ENCODE results near the gene TMPRSS4. TPM values are rescaled to one million over a fixed set of nuclear protein-coding genes. Genes with fewer than 3 reads are reported as not detected.

Gene TMPRSS4
- total and polyA plus RNA-seq, 9 of the 15 experiments (the other 6 are each of a cell fraction or from before 2014, with no cell fraction given) = 4.0 to 10.0 (median 5.6) TPM

- TF ChIP-seq, protein P1, sequence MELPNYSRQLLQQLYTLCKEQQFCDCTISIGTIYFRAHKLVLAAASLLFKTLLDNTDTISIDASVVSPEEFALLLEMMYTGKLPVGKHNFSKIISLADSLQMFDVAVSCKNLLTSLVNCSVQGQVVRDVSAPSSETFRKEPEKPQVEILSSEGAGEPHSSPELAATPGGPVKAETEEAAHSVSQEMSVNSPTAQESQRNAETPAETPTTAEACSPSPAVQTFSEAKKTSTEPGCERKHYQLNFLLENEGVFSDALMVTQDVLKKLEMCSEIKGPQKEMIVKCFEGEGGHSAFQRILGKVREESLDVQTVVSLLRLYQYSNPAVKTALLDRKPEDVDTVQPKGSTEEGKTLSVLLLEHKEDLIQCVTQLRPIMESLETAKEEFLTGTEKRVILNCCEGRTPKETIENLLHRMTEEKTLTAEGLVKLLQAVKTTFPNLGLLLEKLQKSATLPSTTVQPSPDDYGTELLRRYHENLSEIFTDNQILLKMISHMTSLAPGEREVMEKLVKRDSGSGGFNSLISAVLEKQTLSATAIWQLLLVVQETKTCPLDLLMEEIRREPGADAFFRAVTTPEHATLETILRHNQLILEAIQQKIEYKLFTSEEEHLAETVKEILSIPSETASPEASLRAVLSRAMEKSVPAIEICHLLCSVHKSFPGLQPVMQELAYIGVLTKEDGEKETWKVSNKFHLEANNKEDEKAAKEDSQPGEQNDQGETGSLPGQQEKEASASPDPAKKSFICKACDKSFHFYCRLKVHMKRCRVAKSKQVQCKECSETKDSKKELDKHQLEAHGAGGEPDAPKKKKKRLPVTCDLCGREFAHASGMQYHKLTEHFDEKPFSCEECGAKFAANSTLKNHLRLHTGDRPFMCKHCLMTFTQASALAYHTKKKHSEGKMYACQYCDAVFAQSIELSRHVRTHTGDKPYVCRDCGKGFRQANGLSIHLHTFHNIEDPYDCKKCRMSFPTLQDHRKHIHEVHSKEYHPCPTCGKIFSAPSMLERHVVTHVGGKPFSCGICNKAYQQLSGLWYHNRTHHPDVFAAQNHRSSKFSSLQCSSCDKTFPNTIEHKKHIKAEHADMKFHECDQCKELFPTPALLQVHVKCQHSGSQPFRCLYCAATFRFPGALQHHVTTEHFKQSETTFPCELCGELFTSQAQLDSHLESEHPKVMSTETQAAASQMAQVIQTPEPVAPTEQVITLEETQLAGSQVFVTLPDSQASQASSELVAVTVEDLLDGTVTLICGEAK (IDR thresholded peaks at IDR 0.05) = peak; percentile 39; the same call in 1 of the 2 replicates
- TF ChIP-seq, protein P1 (CRISPR knock-in tag; IDR thresholded peaks at IDR 0.05) = no peak
- TF ChIP-seq DPF2 (IDR thresholded peaks at IDR 0.05) (no peak), ZNF282 (CRISPR knock-in tag; IDR thresholded peaks at IDR 0.05) (no peak), ZNF274 (IDR thresholded peaks at IDR 0.05; ENCODE audit: borderline replicate concordance, low read depth, low read length) (no peak), EGR1 (conservative IDR thresholded peaks at IDR 0.05) (peak; percentile 19; the same call in 1 of the 2 replicates)
- TF ChIP-seq, protein P2, sequence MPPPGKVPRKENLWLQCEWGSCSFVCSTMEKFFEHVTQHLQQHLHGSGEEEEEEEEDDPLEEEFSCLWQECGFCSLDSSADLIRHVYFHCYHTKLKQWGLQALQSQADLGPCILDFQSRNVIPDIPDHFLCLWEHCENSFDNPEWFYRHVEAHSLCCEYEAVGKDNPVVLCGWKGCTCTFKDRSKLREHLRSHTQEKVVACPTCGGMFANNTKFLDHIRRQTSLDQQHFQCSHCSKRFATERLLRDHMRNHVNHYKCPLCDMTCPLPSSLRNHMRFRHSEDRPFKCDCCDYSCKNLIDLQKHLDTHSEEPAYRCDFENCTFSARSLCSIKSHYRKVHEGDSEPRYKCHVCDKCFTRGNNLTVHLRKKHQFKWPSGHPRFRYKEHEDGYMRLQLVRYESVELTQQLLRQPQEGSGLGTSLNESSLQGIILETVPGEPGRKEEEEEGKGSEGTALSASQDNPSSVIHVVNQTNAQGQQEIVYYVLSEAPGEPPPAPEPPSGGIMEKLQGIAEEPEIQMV (tag; conservative IDR thresholded peaks at IDR 0.05; ENCODE audit: low read depth) = no peak
- TF ChIP-seq, protein P3, sequence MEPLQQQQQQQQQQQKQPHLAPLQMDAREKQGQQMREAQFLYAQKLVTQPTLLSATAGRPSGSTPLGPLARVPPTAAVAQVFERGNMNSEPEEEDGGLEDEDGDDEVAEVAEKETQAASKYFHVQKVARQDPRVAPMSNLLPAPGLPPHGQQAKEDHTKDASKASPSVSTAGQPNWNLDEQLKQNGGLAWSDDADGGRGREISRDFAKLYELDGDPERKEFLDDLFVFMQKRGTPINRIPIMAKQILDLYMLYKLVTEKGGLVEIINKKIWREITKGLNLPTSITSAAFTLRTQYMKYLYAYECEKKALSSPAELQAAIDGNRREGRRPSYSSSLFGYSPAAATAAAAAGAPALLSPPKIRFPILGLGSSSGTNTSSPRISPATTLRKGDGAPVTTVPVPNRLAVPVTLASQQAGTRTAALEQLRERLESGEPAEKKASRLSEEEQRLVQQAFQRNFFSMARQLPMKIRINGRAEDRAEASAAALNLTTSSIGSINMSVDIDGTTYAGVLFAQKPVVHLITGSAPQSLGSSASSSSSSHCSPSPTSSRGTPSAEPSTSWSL (CRISPR knock-in tag; IDR thresholded peaks at IDR 0.05; ENCODE audit: borderline replicate concordance) = no peak
These were observed 70.6 kb downstream of the TMPRSS4 start (continued) for GRCh38 chr11:118147502-118147901.
